Esophagus squamous epithelium (tissue), 4 donors: ENCODE measurements around the gene PTCD3.

Source experiments
- CTCF ChIP-seq, 6 experiments: fragments of 450-650 bp in 4 of 6; fragments of 200-600 bp in 2 of 6; sonication (generic) in 2 of 6; IDR thresholded peaks; one replicate each; pipeline ENCODE4 v1.5.1; 2016 to 2019; ENCODE audit warnings: antibody characterized with exemption in 6 of 6, mild to moderate bottlenecking in 4 of 6, moderate library complexity in 4 of 6
- POLR2A ChIP-seq, 4 donors: fragments of 450-650 bp; IDR thresholded peaks; one replicate each; pipeline ENCODE4 v1.6.1; 2017; ENCODE audit warnings: antibody characterized with exemption in 4 of 4, mild to moderate bottlenecking in 4 of 4, moderate library complexity in 3 of 4

GRCh38 chr2:86087936-86088850 is 17.8 kb upstream of the PTCD3 start:
- peak in 2 of 6 experiments; percentile 17 to 27 for TF ChIP-seq CTCF (IDR thresholded peaks at IDR 0.05)
- no peak for TF ChIP-seq POLR2A (IDR thresholded peaks at IDR 0.05)
